NCI-H187 (cell line): Measurements from ENCODE around the gene IGF2R.
"Not testable (repeated sequence)": the region's sequence is repeated elsewhere in the genome, so short reads cannot be mapped to it uniquely, and the experiment has no call there.

ENCODE experiments used
- DNase-seq, 2 experiments: peaks; one replicate each; lab custom pipeline; 2025; lab: John Stamatoyannopoulos, UW

Gene IGF2R

GRCh38 chr6:160095146-160095845 is 126.4 kb downstream of the IGF2R start:
- DNase-seq, result no peak

DNA sequence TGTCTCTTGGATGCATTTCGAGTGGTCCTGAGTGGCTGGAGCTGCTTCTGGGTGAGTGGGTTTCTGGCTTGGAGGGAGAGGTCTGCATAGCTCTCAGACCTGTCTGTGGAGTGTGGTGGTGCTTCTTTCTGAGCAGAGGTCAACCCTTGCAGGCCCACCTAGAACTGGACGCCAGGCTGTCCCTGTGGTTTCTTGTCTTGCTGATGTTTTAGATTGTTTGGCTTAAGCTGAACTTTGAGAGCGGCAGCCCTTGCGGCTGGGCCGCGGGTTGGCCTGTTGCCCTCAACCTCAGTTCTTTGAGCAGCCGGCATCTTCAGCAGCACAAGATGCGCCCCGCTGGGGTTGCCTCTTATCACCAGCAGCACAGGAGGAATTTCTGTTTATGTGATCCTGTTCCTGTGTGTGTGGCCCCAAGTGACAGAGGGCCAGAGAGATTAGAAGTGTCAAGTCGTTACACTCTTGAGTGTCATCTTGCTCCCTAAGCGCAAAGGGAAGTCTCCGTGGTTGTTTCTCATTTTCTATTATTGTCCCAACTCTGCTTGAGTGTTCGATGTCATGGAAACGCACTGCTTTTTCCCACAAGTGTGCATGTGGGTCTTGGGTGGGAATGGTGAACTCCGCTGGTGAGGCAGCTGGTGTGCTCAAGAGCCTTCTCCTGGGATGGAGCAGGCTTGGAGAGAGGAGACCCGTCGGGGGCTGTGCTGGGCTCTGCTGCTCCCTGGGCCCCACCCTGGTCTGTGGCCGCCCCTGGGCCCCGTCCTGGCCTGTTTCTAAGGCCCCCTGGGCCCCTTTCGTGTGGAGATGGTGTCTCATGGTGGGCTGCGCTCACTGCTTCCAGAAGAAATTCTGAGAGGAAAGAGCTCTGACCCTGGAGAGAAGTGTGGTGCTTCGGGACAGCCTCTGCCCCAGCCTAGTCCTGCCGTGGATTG is 132.7 kb downstream of the IGF2R start:
- DNase-seq, result no peak

- DNase-seq, result no peak
Measured at GRCh38 chr6:160102399-160102798, 133.5 kb downstream of the IGF2R start.

GRCh38 chr6:160102956-160103824 is 134.3 kb downstream of the IGF2R start:
- DNase-seq, result no peak

DNA sequence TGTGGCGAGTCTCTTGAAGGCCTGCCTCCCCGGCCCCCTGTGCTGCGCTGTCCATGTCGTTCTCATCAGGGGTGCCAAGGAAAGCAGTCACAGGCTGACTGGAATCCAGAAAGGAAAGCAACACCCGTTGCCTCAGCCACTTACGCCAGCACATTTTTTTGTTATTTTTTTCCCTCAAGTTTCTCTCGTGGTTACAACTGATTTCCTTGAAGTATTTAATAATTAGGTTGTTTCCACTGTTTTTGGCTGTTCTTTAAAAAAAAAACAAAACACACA is 134.9 kb downstream of the IGF2R start:
- DNase-seq, result no peak

GRCh38 chr6:160104821-160105517 is 136.1 kb downstream of the IGF2R start:
- no peak for DNase-seq

DNA sequence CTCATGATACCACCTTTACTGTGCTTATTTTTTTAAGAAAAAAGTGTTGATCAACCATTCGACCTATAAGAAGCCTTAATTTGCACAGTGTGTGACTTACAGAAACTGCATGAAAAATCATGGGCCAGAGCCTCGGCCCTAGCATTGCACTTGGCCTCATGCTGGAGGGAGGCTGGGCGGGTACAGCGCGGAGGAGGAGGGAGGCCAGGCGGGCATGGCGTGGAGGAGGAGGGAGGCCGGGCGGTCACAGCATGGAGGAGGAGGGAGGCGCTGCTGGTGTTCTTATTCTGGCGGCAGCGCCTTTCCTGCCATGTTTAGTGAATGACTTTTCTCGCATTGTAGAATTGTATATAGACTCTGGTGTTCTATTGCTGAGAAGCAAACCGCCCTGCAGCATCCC is 137.1 kb downstream of the IGF2R start:
- DNase-seq, result no peak

- no peak for DNase-seq
Measured at GRCh38 chr6:160106701-160107100, 137.8 kb downstream of the IGF2R start.

DNA sequence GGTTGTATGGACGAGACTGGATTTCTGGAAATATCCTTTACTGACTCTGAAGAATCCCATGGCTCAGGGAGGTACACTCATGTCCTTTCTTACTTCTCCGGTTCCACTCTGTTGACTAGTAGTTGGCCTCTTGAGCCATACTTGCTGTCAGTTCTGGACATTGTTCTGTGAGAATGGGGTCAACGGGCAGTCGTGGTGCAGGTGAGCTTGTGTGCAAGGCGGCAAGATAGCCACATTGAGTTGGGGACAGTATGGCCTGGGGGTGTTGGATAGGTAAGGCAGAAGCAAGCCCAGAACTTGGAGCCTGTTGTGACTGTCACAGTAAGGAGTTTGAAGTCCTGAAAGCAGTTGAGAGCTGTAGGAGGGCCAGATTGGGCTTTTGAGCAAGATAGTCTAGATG is 139.2 kb downstream of the IGF2R start:
- DNase-seq, result no peak

GRCh38 chr6:160110586-160111123 is 141.8 kb downstream of the IGF2R start:
- no peak for DNase-seq

GRCh38 chr6:160111806-160112205 is 142.9 kb downstream of the IGF2R start:
- DNase-seq, result no peak

DNA sequence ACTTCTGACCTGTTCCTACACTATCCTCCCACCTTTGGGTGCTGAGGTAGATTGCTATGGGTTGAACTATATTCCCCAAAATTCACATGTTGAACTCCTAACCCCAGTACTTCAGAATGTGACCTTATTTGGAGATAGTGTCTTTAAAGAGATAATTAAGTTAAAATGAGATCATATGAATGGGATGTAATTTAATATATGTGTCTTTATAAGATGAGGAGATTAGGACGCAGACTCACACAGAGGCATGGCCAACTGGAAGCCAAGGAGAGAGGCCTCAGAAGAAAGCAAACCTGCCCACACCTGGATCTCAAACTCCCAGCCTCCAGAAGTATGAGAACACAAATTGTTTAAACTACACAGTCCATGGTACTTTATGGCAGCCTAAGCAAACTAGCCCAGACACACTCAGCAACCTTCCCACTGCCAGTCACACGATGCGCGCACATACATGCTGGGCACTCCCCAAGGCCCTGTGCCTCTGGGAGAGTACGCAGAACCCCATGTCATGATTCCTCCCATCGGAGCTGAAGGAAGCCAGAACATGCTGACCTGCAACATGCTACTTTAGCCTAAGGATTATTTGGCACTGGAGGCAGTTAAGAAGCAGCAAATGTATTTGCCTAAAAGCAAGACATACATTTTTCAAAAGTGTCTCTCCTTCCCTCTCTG is 143.9 kb downstream of the IGF2R start:
- DNase-seq, result no peak

DNA sequence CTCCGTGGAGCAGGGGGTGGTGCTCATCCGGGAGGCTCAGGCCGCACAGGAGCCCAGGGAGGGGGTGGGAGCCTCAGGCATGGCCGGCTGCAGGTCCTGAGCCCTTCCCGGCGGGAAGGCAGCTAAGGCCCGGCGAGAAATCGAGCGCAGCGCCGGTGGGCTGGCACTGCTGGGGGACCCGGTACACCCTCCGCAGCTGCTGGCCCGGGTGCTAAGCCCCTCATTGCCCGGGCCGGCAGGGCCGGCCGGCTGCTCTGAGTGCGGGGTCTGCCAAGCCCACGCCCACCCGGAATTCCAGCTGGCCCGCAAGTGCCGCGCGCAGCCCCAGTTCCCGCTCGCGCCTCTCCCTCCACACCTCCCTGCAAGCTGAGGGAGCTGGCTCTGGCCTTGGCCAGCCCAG is 145.7 kb downstream of the IGF2R start:
- DNase-seq, result not testable (repeated sequence)

GRCh38 chr6:160115421-160115820 is 146.5 kb downstream of the IGF2R start:
- no peak for DNase-seq

DNA sequence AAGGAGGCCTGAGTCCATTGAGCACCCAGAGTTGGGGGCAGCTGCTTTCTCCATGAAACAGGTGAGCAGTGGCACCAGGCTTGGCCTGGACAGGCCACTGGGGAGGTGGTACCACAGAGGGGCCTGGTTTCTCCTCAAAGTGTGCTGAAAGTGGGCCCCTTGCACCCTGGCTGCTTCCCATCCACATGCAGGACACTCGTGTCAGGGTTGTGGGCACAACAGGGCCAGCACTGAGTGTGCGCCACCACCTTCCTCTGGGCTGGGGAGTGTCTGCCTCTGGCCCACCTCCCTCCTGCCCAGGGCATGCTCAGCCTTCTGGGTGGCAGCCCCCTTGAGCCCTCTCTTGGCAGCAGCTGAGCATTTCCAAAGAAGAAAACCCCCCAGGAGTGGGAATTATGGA is 147.5 kb downstream of the IGF2R start:
- DNase-seq, result no peak

GRCh38 chr6:160117137-160117536 is 148.3 kb downstream of the IGF2R start:
- no peak for DNase-seq

DNA sequence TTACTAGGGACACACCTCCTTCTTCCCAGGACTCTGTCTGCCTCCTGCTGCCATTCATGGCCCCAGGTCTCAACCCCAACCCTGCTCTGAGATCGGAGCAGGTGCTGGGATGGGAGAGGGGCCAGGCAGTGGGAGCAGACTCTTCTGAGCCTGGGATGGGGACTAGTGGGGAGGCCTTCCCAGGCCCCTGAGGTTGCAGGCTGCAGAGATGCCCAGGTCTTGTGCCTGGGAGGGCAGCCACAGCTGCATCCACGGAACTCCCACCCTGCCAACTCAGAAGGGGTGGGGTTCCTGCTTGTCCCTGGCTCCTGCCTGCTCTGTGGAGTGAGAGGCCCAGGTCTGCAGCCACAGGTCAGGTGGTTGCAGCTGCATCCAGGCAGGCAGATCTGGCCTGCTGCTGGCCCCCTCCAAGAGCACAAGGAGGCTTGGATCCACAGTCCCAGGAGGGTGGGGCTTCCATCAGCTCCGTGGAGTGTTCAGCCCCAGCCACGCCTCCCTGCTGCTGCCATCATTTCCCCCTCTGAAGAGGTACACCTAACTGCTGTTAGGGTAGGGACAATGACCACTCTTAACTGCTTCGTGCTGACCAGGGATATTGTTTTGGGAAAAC is 149.8 kb downstream of the IGF2R start:
- DNase-seq, result no peak

DNA sequence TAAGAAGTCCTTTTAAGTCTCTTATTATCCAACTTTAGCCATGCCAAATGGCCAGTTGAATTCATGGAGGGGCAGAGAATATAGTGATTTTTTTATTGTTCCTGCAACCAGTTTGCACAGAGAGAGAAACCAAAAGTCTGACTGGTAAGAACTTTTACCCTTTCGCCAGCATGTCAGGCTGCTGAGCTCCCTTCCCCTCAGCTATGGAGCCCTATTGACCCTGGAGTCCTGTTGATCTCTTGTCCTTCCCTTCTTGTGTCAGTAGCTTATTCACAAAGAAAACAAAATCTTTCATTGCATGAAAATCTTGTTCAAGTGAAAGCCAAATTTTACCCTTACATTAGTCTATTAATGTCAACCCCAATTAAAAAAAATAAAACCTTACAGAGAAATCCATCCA is 151.2 kb downstream of the IGF2R start:
- no peak for DNase-seq

GRCh38 chr6:160121558-160121957 is 152.7 kb downstream of the IGF2R start, which contains the start of gene SLC22A1:
SLC22A1 (plus strand) TSS chr6:160121815; CDS start chr6:160121936, 121 bp downstream.
- no peak for DNase-seq

- DNase-seq, result no peak
Measured at GRCh38 chr6:160121981-160122380, 153.1 kb downstream of the IGF2R start.

DNA sequence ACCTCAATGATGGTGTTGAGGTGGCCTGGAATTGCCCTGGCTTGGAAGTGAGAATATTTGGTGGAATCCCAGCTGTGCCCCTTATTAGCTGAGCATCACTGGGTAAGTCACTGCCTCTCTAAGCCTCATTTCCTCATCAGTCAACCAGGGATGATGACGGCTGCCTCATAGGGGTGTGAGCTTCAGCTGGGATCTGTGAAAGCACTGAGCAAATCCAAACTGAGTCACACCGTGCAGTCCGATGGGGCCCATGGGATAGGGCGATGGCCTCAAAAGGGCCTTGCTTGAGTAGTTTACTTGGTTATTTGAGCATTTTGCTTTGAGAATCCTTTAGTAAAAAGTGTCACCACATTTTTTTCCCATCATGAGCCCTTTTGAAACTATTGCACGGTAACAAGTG is 153.9 kb downstream of the IGF2R start:
- DNase-seq, result no peak
